Lower leg skin (tissue), 3 donors: ENCODE results near the gene GPR27.

Source experiments
- CTCF ChIP-seq, 3 donors: fragments of 450-650 bp; IDR thresholded peaks; one replicate each; pipeline ENCODE4 v1.5.1; 2016; ENCODE audit warnings: antibody characterized with exemption in 3 of 3, mild to moderate bottlenecking in 3 of 3, moderate library complexity in 2 of 3
- POLR2A ChIP-seq, 2 donors: fragments of 450-650 bp; IDR thresholded peaks; one replicate each; pipeline ENCODE4 v1.6.1; 2016 to 2017; ENCODE audit warnings: antibody characterized with exemption in 2 of 2, mild to moderate bottlenecking in 1 of 2, moderate library complexity in 1 of 2

DNA sequence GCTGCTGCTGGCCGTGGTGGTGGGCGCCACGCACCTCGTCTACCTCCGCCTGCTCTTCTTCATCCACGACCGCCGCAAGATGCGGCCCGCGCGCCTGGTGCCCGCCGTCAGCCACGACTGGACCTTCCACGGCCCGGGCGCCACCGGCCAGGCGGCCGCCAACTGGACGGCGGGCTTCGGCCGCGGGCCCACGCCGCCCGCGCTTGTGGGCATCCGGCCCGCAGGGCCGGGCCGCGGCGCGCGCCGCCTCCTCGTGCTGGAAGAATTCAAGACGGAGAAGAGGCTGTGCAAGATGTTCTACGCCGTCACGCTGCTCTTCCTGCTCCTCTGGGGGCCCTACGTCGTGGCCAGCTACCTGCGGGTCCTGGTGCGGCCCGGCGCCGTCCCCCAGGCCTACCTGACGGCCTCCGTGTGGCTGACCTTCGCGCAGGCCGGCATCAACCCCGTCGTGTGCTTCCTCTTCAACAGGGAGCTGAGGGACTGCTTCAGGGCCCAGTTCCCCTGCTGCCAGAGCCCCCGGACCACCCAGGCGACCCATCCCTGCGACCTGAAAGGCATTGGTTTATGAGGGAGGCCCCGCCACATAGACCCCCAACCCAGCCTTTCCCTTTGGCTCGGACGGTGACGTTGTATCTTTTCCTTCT is 1.1 kb downstream of the GPR27 start:
- no peak for TF ChIP-seq CTCF (IDR thresholded peaks at IDR 0.05)
- TF ChIP-seq POLR2A (IDR thresholded peaks at IDR 0.05): no peak
